Chondrocyte (in vitro differentiated cells): Measurements from ENCODE around the gene UPF2. TPM values are rescaled to one million over a fixed set of nuclear protein-coding genes. Genes with fewer than 3 reads are reported as not detected.
A peak's percentile ranks its signal among the peaks of the same experiment; 100 is the strongest.

Experiments
- DNase-seq: peaks from one replicate; pipeline ENCODE4 v3.0.0; 2021; ENCODE audit warnings: mixed read lengths, low spot score
- H3K27ac Mint-ChIP-seq: one replicate; pipeline ENCODE4 v1.8.0; 2021; ENCODE audit warnings: mild to moderate bottlenecking, moderate library complexity, mixed read lengths; ENCODE audit not compliant: unreplicated experiment
- H3K27me3 Mint-ChIP-seq: 2 replicates; pipeline ENCODE4 v1.8.0; 2021; ENCODE audit warnings: low read depth, mixed read lengths
- H3K36me3 Mint-ChIP-seq: 2 replicates; pipeline ENCODE4 v1.8.0; 2021; ENCODE audit warnings: low read depth, mixed read lengths
- H3K4me1 Mint-ChIP-seq: 2 replicates; pipeline ENCODE4 v1.8.0; 2021; ENCODE audit warnings: low read depth, mild to moderate bottlenecking, mixed read lengths
- H3K4me3 Mint-ChIP-seq: one replicate; pipeline ENCODE4 v1.8.0; 2021; ENCODE audit warnings: mild to moderate bottlenecking, moderate library complexity, mixed read lengths; ENCODE audit not compliant: unreplicated experiment
- H3K9me3 Mint-ChIP-seq: 2 replicates; pipeline ENCODE4 v1.8.0; 2021; ENCODE audit warnings: low read depth, mixed read lengths
- total RNA-seq: library from RNA; stranded (reverse); gene quantifications from 3 replicates; pipeline ENCODE4 v1.2.1, GENCODE V29; 2021
- TF ChIP-seq, protein P1 (sequence below): fragments of 200-600 bp; sonication (generic); IDR thresholded peaks from 2 replicates; pipeline ENCODE4 v1.5.0; 2021; ENCODE audit warnings: antibody characterized with exemption, mild to moderate bottlenecking, moderate library complexity

UPF2 gene
- total RNA-seq, 1 donor from 2014 or later: 20.3 TPM

DNA sequence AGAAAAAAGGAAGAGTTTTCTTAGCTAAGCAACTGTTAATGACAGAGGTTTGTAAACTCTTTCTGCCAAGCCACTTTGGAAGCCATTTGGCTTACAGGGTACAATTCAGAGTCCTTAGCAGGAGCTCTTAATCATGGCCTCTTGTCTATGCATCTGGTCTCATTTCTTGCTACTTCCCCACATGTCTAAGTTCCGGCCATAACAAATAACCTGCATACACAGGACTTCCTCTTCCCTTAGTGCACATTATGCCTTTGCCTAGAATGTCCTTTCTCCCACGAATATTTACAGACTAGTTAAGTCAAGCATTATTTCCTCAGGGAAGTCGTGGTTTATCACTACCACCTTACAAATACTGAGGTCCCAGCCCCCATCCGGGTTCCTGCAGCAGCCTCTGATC is 8.6 kb upstream of the UPF2 start:
- no peaks in the 10 kb centered on the region for H3K4me1 Mint-ChIP-seq
- TF ChIP-seq, protein P1, sequence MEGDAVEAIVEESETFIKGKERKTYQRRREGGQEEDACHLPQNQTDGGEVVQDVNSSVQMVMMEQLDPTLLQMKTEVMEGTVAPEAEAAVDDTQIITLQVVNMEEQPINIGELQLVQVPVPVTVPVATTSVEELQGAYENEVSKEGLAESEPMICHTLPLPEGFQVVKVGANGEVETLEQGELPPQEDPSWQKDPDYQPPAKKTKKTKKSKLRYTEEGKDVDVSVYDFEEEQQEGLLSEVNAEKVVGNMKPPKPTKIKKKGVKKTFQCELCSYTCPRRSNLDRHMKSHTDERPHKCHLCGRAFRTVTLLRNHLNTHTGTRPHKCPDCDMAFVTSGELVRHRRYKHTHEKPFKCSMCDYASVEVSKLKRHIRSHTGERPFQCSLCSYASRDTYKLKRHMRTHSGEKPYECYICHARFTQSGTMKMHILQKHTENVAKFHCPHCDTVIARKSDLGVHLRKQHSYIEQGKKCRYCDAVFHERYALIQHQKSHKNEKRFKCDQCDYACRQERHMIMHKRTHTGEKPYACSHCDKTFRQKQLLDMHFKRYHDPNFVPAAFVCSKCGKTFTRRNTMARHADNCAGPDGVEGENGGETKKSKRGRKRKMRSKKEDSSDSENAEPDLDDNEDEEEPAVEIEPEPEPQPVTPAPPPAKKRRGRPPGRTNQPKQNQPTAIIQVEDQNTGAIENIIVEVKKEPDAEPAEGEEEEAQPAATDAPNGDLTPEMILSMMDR: no peak
- H3K27ac Mint-ChIP-seq: no peak overlapping the region
- no peak for DNase-seq
- peaks cover 2% of the 10 kb centered on the region for H3K27me3 Mint-ChIP-seq
- no peaks in the 10 kb centered on the region for H3K9me3 Mint-ChIP-seq
- H3K36me3 Mint-ChIP-seq: no peaks in the 10 kb centered on the region
- H3K4me3 Mint-ChIP-seq: no peak overlapping the region

DNA sequence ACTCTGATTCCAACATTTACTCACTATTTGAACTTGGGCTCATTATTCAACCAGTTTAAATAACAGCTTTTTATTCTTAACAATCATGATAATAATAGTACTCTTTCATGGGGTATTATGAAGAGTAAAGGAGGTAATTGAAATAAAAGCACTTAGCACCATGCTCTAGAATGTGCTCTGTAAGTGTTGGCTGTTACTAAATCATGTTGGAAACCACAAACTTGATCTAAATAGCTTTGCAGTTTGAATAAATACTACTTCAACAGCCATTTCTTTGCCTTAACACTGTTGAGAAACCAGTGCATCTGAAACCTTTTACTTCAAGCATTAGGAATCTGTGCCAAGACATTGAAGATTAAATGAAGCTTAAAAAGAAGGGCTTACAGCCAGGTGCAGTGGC is 7.9 kb upstream of the UPF2 start:
- DNase-seq: no peak
- TF ChIP-seq, protein P1: no peak
- Mint-ChIP-seq H3K27ac (no peak overlapping the region), H3K4me1 (no peaks in the 10 kb centered on the region), H3K4me3 (no peak overlapping the region), H3K36me3 (no peaks in the 10 kb centered on the region), H3K27me3 (peaks cover 2% of the 10 kb centered on the region), H3K9me3 (no peaks in the 10 kb centered on the region)

DNA sequence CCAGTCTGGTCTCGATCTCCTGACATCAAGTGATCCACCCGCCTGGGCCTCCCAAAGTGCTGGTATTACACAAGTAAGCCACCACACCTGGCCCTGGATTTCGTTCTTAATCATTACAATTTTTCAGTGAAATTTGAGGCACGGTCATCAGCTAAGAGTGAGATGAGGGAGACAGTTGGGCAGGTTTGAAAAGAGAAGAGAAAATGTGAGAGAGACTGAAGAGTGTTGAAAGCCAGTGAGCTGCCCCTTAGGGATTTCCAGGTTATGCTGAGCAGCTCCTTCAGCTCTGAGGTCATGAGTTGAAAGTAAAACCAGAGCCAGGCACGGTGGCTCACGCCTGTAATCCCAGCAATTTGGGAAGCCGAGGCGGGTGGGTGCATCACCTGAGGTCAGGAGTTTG is 5.9 kb upstream of the UPF2 start:
- Mint-ChIP-seq H3K36me3 (no peaks in the 10 kb centered on the region), H3K9me3 (no peaks in the 10 kb centered on the region), H3K27ac (no peak overlapping the region), H3K27me3 (peaks cover 2% of the 10 kb centered on the region), H3K4me3 (no peak overlapping the region), H3K4me1 (no peaks in the 10 kb centered on the region)
- DNase-seq: no peak
- TF ChIP-seq, protein P1: no peak

DNA sequence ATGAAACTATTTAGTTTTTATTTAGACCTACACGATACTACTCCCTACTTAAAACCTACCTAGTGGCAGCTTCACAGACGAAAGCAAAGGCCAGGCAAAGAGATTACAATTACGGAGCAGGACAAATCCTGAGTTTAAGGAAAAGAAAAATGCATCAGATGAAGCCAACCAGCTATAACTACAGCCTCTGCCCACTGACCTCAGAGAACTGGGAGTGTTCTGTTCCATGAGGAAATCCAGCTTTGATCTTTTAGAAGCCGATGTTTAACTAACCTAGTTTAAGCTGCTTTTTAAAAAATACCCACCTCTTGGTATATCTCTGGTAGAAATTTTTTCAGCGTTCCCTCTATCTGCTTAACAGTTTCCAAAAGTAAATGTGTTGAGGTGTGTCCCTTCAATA is 3.0 kb upstream of the UPF2 start:
- Mint-ChIP-seq H3K36me3 (no peaks in the 10 kb centered on the region), H3K4me1 (peaks cover 18% of the 10 kb centered on the region), H3K9me3 (peaks cover 4% of the 10 kb centered on the region), H3K4me3 (no peak overlapping the region), H3K27ac (no peak overlapping the region), H3K27me3 (peaks cover 2% of the 10 kb centered on the region)
- TF ChIP-seq, protein P1: no peak
- no peak for DNase-seq

DNA sequence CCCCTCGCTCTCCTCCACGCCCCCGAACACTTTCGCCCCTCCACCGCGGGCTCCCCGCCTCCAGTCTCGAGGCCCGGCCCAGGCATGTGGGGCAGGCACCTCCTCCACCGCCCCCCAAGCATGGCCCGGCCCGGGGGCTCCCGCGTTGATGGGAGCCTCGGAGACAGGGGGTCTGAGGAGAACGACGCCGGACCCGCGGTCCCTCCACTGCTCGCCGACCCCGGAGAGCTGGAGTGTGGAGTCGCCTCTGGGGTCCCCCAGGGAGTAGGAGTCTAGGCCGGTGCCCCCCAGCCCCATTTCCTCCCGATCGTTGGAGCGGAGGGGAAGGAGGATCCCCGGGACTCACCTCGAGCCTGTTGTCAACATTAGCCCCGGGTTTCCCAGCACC is 206 bp downstream of the UPF2 start:
- H3K27ac Mint-ChIP-seq: peak overlapping the region; percentile 100
- no peaks in the 10 kb centered on the region for H3K36me3 Mint-ChIP-seq
- peaks cover 4% of the 10 kb centered on the region for H3K9me3 Mint-ChIP-seq
- peak overlapping the region; percentile 87 for H3K4me3 Mint-ChIP-seq
- H3K4me1 Mint-ChIP-seq: peaks cover 21% of the 10 kb centered on the region
- TF ChIP-seq, protein P1: no peak
- no peaks in the 10 kb centered on the region for H3K27me3 Mint-ChIP-seq
- DNase-seq: no peak
